Measurements from ENCODE around the gene RPS6KL1.

The RPS6KL1 gene

GRCh38 chr14:74956027-74956279 is 32.9 kb upstream of the RPS6KL1 start:
- ATAC-seq: no peak
- TF ChIP-seq TOX (CRISPR knock-in tag; IDR thresholded peaks at IDR 0.05; ENCODE audit: borderline replicate concordance) (no peak), ZNF8 (CRISPR knock-in tag; IDR thresholded peaks at IDR 0.05) (no peak), CSDC2 (CRISPR knock-in tag; IDR thresholded peaks at IDR 0.05) (no peak), TCF4 (CRISPR knock-in tag; IDR thresholded peaks at IDR 0.05; ENCODE audit: borderline replicate concordance) (no peak), POU6F1 (CRISPR knock-in tag; IDR thresholded peaks at IDR 0.05; ENCODE audit: borderline replicate concordance, low read depth) (no peak), SNAI2 (CRISPR knock-in tag; IDR thresholded peaks at IDR 0.05) (no peak), ZFP3 (CRISPR knock-in tag; IDR thresholded peaks at IDR 0.05) (no peak), ZFP30 (CRISPR knock-in tag; IDR thresholded peaks at IDR 0.05) (no peak), CSRNP3 (CRISPR knock-in tag; IDR thresholded peaks at IDR 0.05) (no peak), ZNF70 (CRISPR knock-in tag; IDR thresholded peaks at IDR 0.05) (no peak), RARB (CRISPR knock-in tag; IDR thresholded peaks at IDR 0.05) (no peak), ARNTL (CRISPR knock-in tag; IDR thresholded peaks at IDR 0.05; ENCODE audit: borderline replicate concordance, low read depth) (no peak), GLIS3 (CRISPR knock-in tag; IDR thresholded peaks at IDR 0.05) (no peak), ZNF565 (CRISPR knock-in tag; conservative IDR thresholded peaks at IDR 0.05; ENCODE audit: low read depth) (no peak), OSR1 (CRISPR knock-in tag; IDR thresholded peaks at IDR 0.05) (no peak), PPARA (CRISPR knock-in tag; IDR thresholded peaks at IDR 0.05; ENCODE audit: borderline replicate concordance) (no peak), PATZ1 (CRISPR knock-in tag; IDR thresholded peaks at IDR 0.05; ENCODE audit: borderline replicate concordance) (no peak), ZC3H10 (CRISPR knock-in tag; IDR thresholded peaks at IDR 0.05) (no peak)
- TF ChIP-seq, protein P1, sequence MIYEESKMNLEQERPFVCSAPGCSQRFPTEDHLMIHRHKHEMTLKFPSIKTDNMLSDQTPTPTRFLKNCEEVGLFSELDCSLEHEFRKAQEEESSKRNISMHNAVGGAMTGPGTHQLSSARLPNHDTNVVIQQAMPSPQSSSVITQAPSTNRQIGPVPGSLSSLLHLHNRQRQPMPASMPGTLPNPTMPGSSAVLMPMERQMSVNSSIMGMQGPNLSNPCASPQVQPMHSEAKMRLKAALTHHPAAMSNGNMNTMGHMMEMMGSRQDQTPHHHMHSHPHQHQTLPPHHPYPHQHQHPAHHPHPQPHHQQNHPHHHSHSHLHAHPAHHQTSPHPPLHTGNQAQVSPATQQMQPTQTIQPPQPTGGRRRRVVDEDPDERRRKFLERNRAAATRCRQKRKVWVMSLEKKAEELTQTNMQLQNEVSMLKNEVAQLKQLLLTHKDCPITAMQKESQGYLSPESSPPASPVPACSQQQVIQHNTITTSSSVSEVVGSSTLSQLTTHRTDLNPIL (CRISPR knock-in tag; IDR thresholded peaks at IDR 0.05; ENCODE audit: low read depth): no peak

GRCh38 chr14:74955229-74956026 is 32.4 kb upstream of the RPS6KL1 start, which contains the start of gene PGF:
PGF (minus strand) TSS chr14:74955597; CDS start chr14:74955242, 355 bp downstream.
- peak; percentile 86 for ATAC-seq
- no peak for TF ChIP-seq ISL1 (CRISPR knock-in tag; IDR thresholded peaks at IDR 0.05)
- no peak for TF ChIP-seq CSDC2 (CRISPR knock-in tag; IDR thresholded peaks at IDR 0.05)
- TF ChIP-seq PATZ1 (CRISPR knock-in tag; IDR thresholded peaks at IDR 0.05; ENCODE audit: borderline replicate concordance): no peak
- TF ChIP-seq GLIS3 (CRISPR knock-in tag; IDR thresholded peaks at IDR 0.05): no peak
- TF ChIP-seq OSR1 (CRISPR knock-in tag; IDR thresholded peaks at IDR 0.05): no peak
- no peak for TF ChIP-seq ZFP30 (CRISPR knock-in tag; IDR thresholded peaks at IDR 0.05)
- TF ChIP-seq SNAI2 (CRISPR knock-in tag; IDR thresholded peaks at IDR 0.05): no peak
- no peak for TF ChIP-seq ZNF70 (CRISPR knock-in tag; IDR thresholded peaks at IDR 0.05)
- no peak for TF ChIP-seq ARNTL (CRISPR knock-in tag; IDR thresholded peaks at IDR 0.05; ENCODE audit: borderline replicate concordance, low read depth)
- no peak for TF ChIP-seq RARB (CRISPR knock-in tag; IDR thresholded peaks at IDR 0.05)
- no peak for TF ChIP-seq ZNF8 (CRISPR knock-in tag; IDR thresholded peaks at IDR 0.05)
- no peak for TF ChIP-seq TOX (CRISPR knock-in tag; IDR thresholded peaks at IDR 0.05; ENCODE audit: borderline replicate concordance)

- ATAC-seq: peak; percentile 42
- TF ChIP-seq GLIS3 (CRISPR knock-in tag; IDR thresholded peaks at IDR 0.05) (no peak), PATZ1 (CRISPR knock-in tag; IDR thresholded peaks at IDR 0.05; ENCODE audit: borderline replicate concordance) (no peak), ZFP30 (CRISPR knock-in tag; IDR thresholded peaks at IDR 0.05) (no peak), PPARA (CRISPR knock-in tag; IDR thresholded peaks at IDR 0.05; ENCODE audit: borderline replicate concordance) (no peak), TCF4 (CRISPR knock-in tag; IDR thresholded peaks at IDR 0.05; ENCODE audit: borderline replicate concordance) (no peak), SNAI2 (CRISPR knock-in tag; IDR thresholded peaks at IDR 0.05) (no peak), POU6F1 (CRISPR knock-in tag; IDR thresholded peaks at IDR 0.05; ENCODE audit: borderline replicate concordance, low read depth) (no peak), ZNF565 (CRISPR knock-in tag; conservative IDR thresholded peaks at IDR 0.05; ENCODE audit: low read depth) (no peak), CSDC2 (CRISPR knock-in tag; IDR thresholded peaks at IDR 0.05) (no peak), OSR1 (CRISPR knock-in tag; IDR thresholded peaks at IDR 0.05) (no peak), ZNF70 (CRISPR knock-in tag; IDR thresholded peaks at IDR 0.05) (no peak), BACH2 (CRISPR knock-in tag; IDR thresholded peaks at IDR 0.05; ENCODE audit: borderline replicate concordance) (no peak), CSRNP3 (CRISPR knock-in tag; IDR thresholded peaks at IDR 0.05) (no peak), ZFP3 (CRISPR knock-in tag; IDR thresholded peaks at IDR 0.05) (no peak), ISL1 (CRISPR knock-in tag; IDR thresholded peaks at IDR 0.05) (no peak)
Observed at GRCh38 chr14:74954947-74955228, 31.8 kb upstream of the RPS6KL1 start.

All from SK-N-SH treated with all-trans-retinoic acid at 6 μM for 48 hours (cell line).